Measurements from ENCODE around the gene B3GNT3. TPM values are rescaled to one million over a fixed set of nuclear protein-coding genes. Genes with fewer than 3 reads are reported as not detected.

The B3GNT3 gene
- total RNA-seq, 1 experiment from 2014 or later: 22.2 TPM

DNA sequence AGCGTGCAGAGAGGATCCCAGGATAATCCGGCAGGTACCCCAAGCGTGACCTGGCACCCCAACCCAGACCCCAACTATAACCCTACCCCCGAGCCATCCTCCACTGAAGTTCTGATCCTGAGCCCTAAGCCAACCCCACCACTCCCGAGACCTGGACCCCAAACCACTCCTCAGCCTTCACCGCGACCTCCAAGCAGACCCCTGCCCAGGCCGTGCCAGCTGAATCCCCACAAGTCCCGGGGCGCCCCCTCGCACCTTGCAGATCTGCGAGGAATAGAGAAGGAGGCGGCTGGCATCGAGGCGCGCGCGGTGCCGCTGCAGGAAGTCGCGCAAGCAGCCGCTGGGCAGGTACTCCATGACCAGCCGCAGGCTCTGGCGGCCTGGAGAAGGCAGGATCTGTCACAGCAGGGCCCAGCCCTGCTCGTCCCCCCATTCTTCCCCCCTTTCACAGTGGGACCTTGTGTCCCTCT, 36.5 kb downstream of the B3GNT3 start:
- ATAC-seq (no peak), DNase-seq (ENCODE audit: low read depth, low spot score) (no peak)
- ChIA-PET POLR2A (interaction anchor here (0.6 to 2.4 kb wide), 14 partner anchors 11 to 763 kb away, joined by 3 to 37 read pairs (median 4); partner anchors contain the start of genes B3GNT3 and RPL18A), CTCF (interaction anchor here (0.6 to 1.4 kb wide), 10 partner anchors 8 to 390 kb away, joined by 3 to 17 read pairs (median 3); partner anchors contain the start of gene RPL18A), RAD21 (ENCODE audit: low non-redundant PET in 1 of 2, low total read pairs in 2 of 2, uncharacterized antibody in 2 of 2, unreplicated experiment in 2 of 2) (interaction anchor here in 1 of 2 experiments (0.5 to 0.9 kb wide), 3 partner anchors 14 to 101 kb away, joined by 4 to 7 read pairs (median 5); partner anchors contain the start of gene CCDC124)
- Histone ChIP-seq H3K27ac (ENCODE audit: low read depth, low read length) (peak overlapping the region; percentile 49; the same call in 1 of the 2 replicates), H3K36me3 (ENCODE audit: control insufficient read depth in 1 of 2, insufficient read depth in 2 of 2, low read length in 2 of 2) (no peaks in the 10 kb centered on the region), H2AFZ (ENCODE audit: low read depth, low read length, poor library complexity, severe bottlenecking) (no peak overlapping the region), H3K9ac (ENCODE audit: low read length) (peak overlapping the region; percentile 77), H3K9me3 (ENCODE audit: control insufficient read depth in 1 of 2, insufficient read depth in 1 of 2, low read depth in 1 of 2, low read length in 2 of 2) (no peaks in the 10 kb centered on the region), H4K20me1 (ENCODE audit: insufficient read depth) (no peaks in the 10 kb centered on the region), H3K27me3 (ENCODE audit: insufficient read depth, low read length) (no peaks in the 10 kb centered on the region), H3K4me3 (replicated peaks in 1 of 2; ENCODE audit: low read depth in 1 of 2, low read length in 2 of 2) (peak overlapping the region; percentile 66 to 74), H3K4me2 (ENCODE audit: low read length) (peak overlapping the region; percentile 97), H3K4me1 (ENCODE audit: control insufficient read depth in 1 of 2, insufficient read depth in 2 of 2, low read length in 2 of 2) (peaks cover 15 to 37% of the 10 kb centered on the region in 2 experiments), H3K9me2 (ENCODE audit: insufficient read depth) (no peaks in the 10 kb centered on the region), H3K79me2 (ENCODE audit: insufficient read depth, low read length) (no peaks in the 10 kb centered on the region)
- BruUV-seq (replicated peaks): no TSS peak
- intact Hi-C loops (cut with micrococcal nuclease): no loop called here
- TF ChIP-seq EZH2phosphoT487 (IDR thresholded peaks at IDR 0.05; ENCODE audit: borderline replicate concordance): no peak
- TF ChIP-seq, protein P1, sequence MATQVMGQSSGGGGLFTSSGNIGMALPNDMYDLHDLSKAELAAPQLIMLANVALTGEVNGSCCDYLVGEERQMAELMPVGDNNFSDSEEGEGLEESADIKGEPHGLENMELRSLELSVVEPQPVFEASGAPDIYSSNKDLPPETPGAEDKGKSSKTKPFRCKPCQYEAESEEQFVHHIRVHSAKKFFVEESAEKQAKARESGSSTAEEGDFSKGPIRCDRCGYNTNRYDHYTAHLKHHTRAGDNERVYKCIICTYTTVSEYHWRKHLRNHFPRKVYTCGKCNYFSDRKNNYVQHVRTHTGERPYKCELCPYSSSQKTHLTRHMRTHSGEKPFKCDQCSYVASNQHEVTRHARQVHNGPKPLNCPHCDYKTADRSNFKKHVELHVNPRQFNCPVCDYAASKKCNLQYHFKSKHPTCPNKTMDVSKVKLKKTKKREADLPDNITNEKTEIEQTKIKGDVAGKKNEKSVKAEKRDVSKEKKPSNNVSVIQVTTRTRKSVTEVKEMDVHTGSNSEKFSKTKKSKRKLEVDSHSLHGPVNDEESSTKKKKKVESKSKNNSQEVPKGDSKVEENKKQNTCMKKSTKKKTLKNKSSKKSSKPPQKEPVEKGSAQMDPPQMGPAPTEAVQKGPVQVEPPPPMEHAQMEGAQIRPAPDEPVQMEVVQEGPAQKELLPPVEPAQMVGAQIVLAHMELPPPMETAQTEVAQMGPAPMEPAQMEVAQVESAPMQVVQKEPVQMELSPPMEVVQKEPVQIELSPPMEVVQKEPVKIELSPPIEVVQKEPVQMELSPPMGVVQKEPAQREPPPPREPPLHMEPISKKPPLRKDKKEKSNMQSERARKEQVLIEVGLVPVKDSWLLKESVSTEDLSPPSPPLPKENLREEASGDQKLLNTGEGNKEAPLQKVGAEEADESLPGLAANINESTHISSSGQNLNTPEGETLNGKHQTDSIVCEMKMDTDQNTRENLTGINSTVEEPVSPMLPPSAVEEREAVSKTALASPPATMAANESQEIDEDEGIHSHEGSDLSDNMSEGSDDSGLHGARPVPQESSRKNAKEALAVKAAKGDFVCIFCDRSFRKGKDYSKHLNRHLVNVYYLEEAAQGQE (IDR thresholded peaks at IDR 0.05; ENCODE audit: low read depth): no peak
- TF ChIP-seq RAD21 (IDR thresholded peaks at IDR 0.05; ENCODE audit: low read depth): no peak
- TF ChIP-seq SP1 (IDR thresholded peaks at IDR 0.05; ENCODE audit: low read depth): no peak
- TF ChIP-seq TCF7L2 (IDR thresholded peaks at IDR 0.05; ENCODE audit: borderline replicate concordance, extremely low read depth, insufficient read depth, insufficient read length): no peak

Measured in HCT116 (cell line).